Trophoblast cell (in vitro differentiated cells and primary cell): ENCODE results near the gene ZZZ3.

Experiments
- DNase-seq, 2 donors: peaks; one replicate each; pipeline ENCODE4 v3.0.0-alpha.2; 2016
- H2AFZ ChIP-seq: 2 replicates; pipeline ENCODE4 v1.6.1; 2013; ENCODE audit warnings: low read length, moderate library complexity, mild to moderate bottlenecking; ENCODE audit not compliant: insufficient read depth, poor library complexity
- H2AK5ac ChIP-seq: 2 replicates; pipeline ENCODE4 v1.6.1; 2013; ENCODE audit warnings: mild to moderate bottlenecking, low read length
- H2BK120ac ChIP-seq: 2 replicates; pipeline ENCODE4 v1.6.1; 2013; ENCODE audit warnings: low read length, mild to moderate bottlenecking, moderate library complexity; ENCODE audit not compliant: insufficient read depth, poor library complexity
- H2BK12ac ChIP-seq: 2 replicates; pipeline ENCODE4 v1.6.1; 2013; ENCODE audit warnings: mild to moderate bottlenecking, low read length, moderate library complexity
- H2BK5ac ChIP-seq: 2 replicates; pipeline ENCODE4 v1.6.1; 2013; ENCODE audit warnings: low read length, low read depth, moderate library complexity, mild to moderate bottlenecking; ENCODE audit not compliant: poor library complexity
- H3K14ac ChIP-seq: 2 replicates; pipeline ENCODE4 v1.6.1; 2013; ENCODE audit warnings: mild to moderate bottlenecking, low read length
- H3K18ac ChIP-seq: 2 replicates; pipeline ENCODE4 v1.6.1; 2013; ENCODE audit warnings: mild to moderate bottlenecking, low read length
- H3K23ac ChIP-seq: 2 replicates; pipeline ENCODE4 v1.6.1; 2013; ENCODE audit warnings: low read length
- H3K27ac ChIP-seq: 2 replicates; pipeline ENCODE4 v1.5.1; 2013; ENCODE audit warnings: low read depth, mild to moderate bottlenecking, inconsistent platforms, low read length, moderate library complexity
- H3K27me3 ChIP-seq: 2 replicates; pipeline ENCODE4 v1.6.1; 2013; ENCODE audit warnings: inconsistent platforms, mild to moderate bottlenecking, low read length, moderate library complexity; ENCODE audit not compliant: insufficient read depth
- H3K36me3 ChIP-seq, 2 experiments: 1 replicate in 1 of 2; 2 replicates in 1 of 2; pipeline ENCODE4 v1.6.1; 2013; ENCODE audit warnings: low read length in 2 of 2, mild to moderate bottlenecking in 2 of 2, moderate library complexity in 1 of 2; ENCODE audit not compliant: insufficient read depth in 2 of 2, control insufficient read depth in 1 of 2
- H3K4ac ChIP-seq: 2 replicates; pipeline ENCODE4 v1.6.1; 2013; ENCODE audit warnings: low read depth, mild to moderate bottlenecking, low read length, moderate library complexity
- H3K4me1 ChIP-seq, 2 experiments: 1 replicate in 1 of 2; 2 replicates in 1 of 2; pipeline ENCODE4 v1.6.1; 2013; ENCODE audit warnings: low read length in 2 of 2, mild to moderate bottlenecking in 2 of 2, moderate library complexity in 1 of 2; ENCODE audit not compliant: insufficient read depth in 2 of 2, control insufficient read depth in 1 of 2
- H3K4me2 ChIP-seq: 2 replicates; pipeline ENCODE4 v1.6.1; 2013; ENCODE audit warnings: inconsistent platforms, mild to moderate bottlenecking, low read length, moderate library complexity
- H3K4me3 ChIP-seq: 2 replicates; pipeline ENCODE4 v1.5.1; 2013; ENCODE audit warnings: mild to moderate bottlenecking, low read depth, low read length, inconsistent platforms
- H3K79me1 ChIP-seq: one replicate; pipeline ENCODE4 v1.6.1; 2013; ENCODE audit warnings: low read length
- H3K79me2 ChIP-seq: 2 replicates; pipeline ENCODE4 v1.6.1; 2013; ENCODE audit warnings: low read length, mild to moderate bottlenecking; ENCODE audit not compliant: control insufficient read depth, insufficient read depth, poor library complexity
- H3K9ac ChIP-seq: 2 replicates; pipeline ENCODE4 v1.6.1; 2013; ENCODE audit warnings: mild to moderate bottlenecking, low read length
- H3K9me3 ChIP-seq: 2 replicates; pipeline ENCODE4 v1.6.1; 2013; ENCODE audit warnings: low read depth, mild to moderate bottlenecking, control low read depth, inconsistent platforms, low read length; ENCODE audit not compliant: insufficient read depth
- H4K12ac ChIP-seq: 2 replicates; pipeline ENCODE4 v1.6.1; 2013; ENCODE audit warnings: low read depth, mild to moderate bottlenecking, low read length, moderate library complexity
- H4K8ac ChIP-seq: 2 replicates; pipeline ENCODE4 v1.6.1; 2013; ENCODE audit warnings: low read depth, mild to moderate bottlenecking, low read length, moderate library complexity
- H4K91ac ChIP-seq: one replicate; pipeline ENCODE4 v1.6.1; 2013; ENCODE audit warnings: low read depth, mild to moderate bottlenecking, low read length, moderate library complexity
- WGBS: extraction: QIAGEN DNeasy Blood & Tissue Kit; methylation state at CpG from one replicate; pipeline ENCODE4 v1.1.7; 2013; ENCODE audit warnings: missing lambda C conversion rate; ENCODE audit not compliant: insufficient read length, insufficient coverage; ENCODE audit errors: extremely low coverage; 5-methylcytosine and 5-hydroxymethylcytosine counted together

Gene ZZZ3

GRCh38 chr1:77716065-77716464 lies 33.6 kb upstream of the ZZZ3 start:
- no peak overlapping the region for H3K4me2 ChIP-seq
- no peak overlapping the region for H2BK5ac ChIP-seq
- H3K4me3 ChIP-seq = no peak overlapping the region
- H2AFZ ChIP-seq = no peak overlapping the region
- no peaks in the 10 kb centered on the region for H3K9me3 ChIP-seq
- H3K4ac ChIP-seq = no peak overlapping the region
- H2BK120ac ChIP-seq = no peak overlapping the region
- DNase-seq = no peak
- H2AK5ac ChIP-seq = no peak overlapping the region
- no peak overlapping the region for H4K12ac ChIP-seq
- no peak overlapping the region for H3K14ac ChIP-seq
- no peaks in the 10 kb centered on the region for H3K4me1 ChIP-seq
- no peak overlapping the region for H3K27ac ChIP-seq
- no peak overlapping the region for H2BK12ac ChIP-seq
- no CpG with 5 or more reads among the region's 4 CpGs for WGBS
- no peak overlapping the region for H3K18ac ChIP-seq
- no peak overlapping the region for H4K8ac ChIP-seq
- no peaks in the 10 kb centered on the region for H3K79me2 ChIP-seq
- H3K36me3 ChIP-seq = peaks cover 18 to 20% of the 10 kb centered on the region in 2 experiments
- H3K79me1 ChIP-seq = no peaks in the 10 kb centered on the region
- no peak overlapping the region for H4K91ac ChIP-seq
- H3K23ac ChIP-seq = no peak overlapping the region
- H3K27me3 ChIP-seq = no peaks in the 10 kb centered on the region
- no peak overlapping the region for H3K9ac ChIP-seq

GRCh38 chr1:77709727-77710126 lies 27.3 kb upstream of the ZZZ3 start:
- Histone ChIP-seq H3K18ac (no peak overlapping the region), H3K4me2 (no peak overlapping the region), H2BK12ac (no peak overlapping the region), H4K8ac (no peak overlapping the region), H3K9me3 (no peaks in the 10 kb centered on the region), H3K79me2 (no peaks in the 10 kb centered on the region), H3K14ac (no peak overlapping the region), H3K4me1 (no peaks in the 10 kb centered on the region), H3K79me1 (no peaks in the 10 kb centered on the region), H3K9ac (no peak overlapping the region), H3K27ac (no peak overlapping the region), H4K12ac (no peak overlapping the region), H3K36me3 (peaks cover 12 to 25% of the 10 kb centered on the region in 2 experiments), H3K27me3 (no peaks in the 10 kb centered on the region), H2AK5ac (no peak overlapping the region), H2BK5ac (no peak overlapping the region), H3K4me3 (no peak overlapping the region), H3K23ac (no peak overlapping the region), H3K4ac (no peak overlapping the region), H2BK120ac (no peak overlapping the region), H2AFZ (no peak overlapping the region), H4K91ac (no peak overlapping the region)
- no CpG with 5 or more reads among the region's 3 CpGs for WGBS
- no peak for DNase-seq

- Histone ChIP-seq H3K14ac (no peak overlapping the region), H2BK12ac (no peak overlapping the region), H4K8ac (no peak overlapping the region), H4K91ac (no peak overlapping the region), H3K27ac (no peak overlapping the region), H3K36me3 (peaks cover 2 to 16% of the 10 kb centered on the region in 2 experiments), H3K9ac (no peak overlapping the region), H2BK120ac (no peak overlapping the region), H3K18ac (no peak overlapping the region), H2AFZ (no peak overlapping the region), H3K79me2 (no peaks in the 10 kb centered on the region), H3K9me3 (no peaks in the 10 kb centered on the region), H2AK5ac (no peak overlapping the region), H3K4ac (no peak overlapping the region), H2BK5ac (no peak overlapping the region), H3K79me1 (no peaks in the 10 kb centered on the region), H4K12ac (no peak overlapping the region), H3K4me2 (no peak overlapping the region), H3K27me3 (no peaks in the 10 kb centered on the region), H3K23ac (no peak overlapping the region), H3K4me3 (no peak overlapping the region), H3K4me1 (no peaks in the 10 kb centered on the region)
- no CpG with 5 or more reads among the region's 4 CpGs for WGBS
- DNase-seq = no peak
These were observed 23.9 kb upstream of the ZZZ3 start for GRCh38 chr1:77706321-77706720.

DNA sequence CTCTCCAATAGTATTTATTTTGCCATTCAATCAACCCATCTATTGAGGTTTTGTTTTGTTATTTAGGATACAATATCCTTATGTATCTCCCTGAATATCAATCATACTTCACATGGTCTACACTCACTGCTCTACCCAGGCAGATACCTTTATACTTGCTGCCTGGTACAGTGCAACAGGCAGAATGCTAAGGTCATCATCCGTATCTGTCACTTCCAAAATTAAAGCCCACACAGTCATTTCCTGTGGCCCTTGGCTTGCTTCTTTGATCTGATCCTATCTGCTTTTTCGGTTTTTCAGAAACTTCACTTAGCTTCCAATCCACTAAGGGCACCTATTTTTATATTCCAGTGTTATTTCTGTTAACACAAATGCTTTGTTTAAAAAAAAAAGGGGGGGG lies 22.3 kb upstream of the ZZZ3 start:
- no CpG with 5 or more reads among the region's 2 CpGs for WGBS

More for the DNA sequence above, 22.3 kb upstream of the ZZZ3 start:
- Histone ChIP-seq H2AFZ (no peak overlapping the region), H3K27me3 (no peaks in the 10 kb centered on the region), H2BK12ac (no peak overlapping the region), H3K4ac (no peak overlapping the region), H3K79me1 (no peaks in the 10 kb centered on the region), H4K8ac (no peak overlapping the region), H3K36me3 (peaks cover 2 to 12% of the 10 kb centered on the region in 2 experiments), H3K4me3 (no peak overlapping the region), H3K4me2 (no peak overlapping the region), H3K23ac (no peak overlapping the region), H3K18ac (no peak overlapping the region), H4K91ac (no peak overlapping the region), H2BK120ac (no peak overlapping the region), H3K9ac (no peak overlapping the region), H3K27ac (no peak overlapping the region), H3K4me1 (no peaks in the 10 kb centered on the region), H3K9me3 (peaks cover 1% of the 10 kb centered on the region), H4K12ac (no peak overlapping the region), H3K14ac (no peak overlapping the region), H2AK5ac (no peak overlapping the region), H2BK5ac (no peak overlapping the region), H3K79me2 (no peaks in the 10 kb centered on the region)
- no peak for DNase-seq
